GM21447 (cell line): ENCODE measurements around the gene SHISAL1.
A peak's percentile ranks its signal among the peaks of the same experiment; 100 is the strongest.

Experiments used
- ATAC-seq: cut with Tn5 transposase; IDR thresholded peaks from one replicate; pipeline ENCODE4 v1.9.1; 2021; ENCODE audit not compliant: unreplicated experiment

Gene SHISAL1

DNA sequence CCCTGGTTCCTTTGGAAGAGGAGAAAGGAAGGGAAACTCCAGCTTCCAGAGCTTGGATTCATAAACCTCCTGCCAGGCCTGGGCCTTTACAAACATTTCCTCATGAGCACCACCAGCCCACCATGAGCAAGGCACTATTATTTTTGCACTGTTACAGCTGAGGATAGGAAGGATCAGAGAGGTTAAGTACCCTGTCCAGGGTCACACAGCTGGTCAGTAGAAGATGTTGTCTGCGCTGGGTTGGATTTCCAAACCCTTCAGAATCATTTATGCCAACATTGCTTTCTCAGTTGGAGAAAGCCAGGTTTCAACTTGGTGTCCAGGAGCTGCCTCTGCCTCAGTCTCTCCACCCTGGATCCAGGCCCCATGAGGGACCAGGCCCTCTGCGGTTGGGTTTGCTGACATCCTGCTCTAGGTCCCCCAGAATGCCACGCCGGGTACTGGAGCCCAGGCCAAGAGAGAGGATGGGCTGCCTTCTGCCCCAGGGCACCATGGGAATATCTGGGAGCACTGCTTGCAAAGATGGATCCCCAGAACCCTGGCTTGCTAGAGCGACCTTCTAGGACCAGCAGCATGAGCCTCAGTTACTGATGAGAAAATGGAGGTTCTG lies 29.7 kb upstream of the SHISAL1 start:
- no peak for ATAC-seq

DNA sequence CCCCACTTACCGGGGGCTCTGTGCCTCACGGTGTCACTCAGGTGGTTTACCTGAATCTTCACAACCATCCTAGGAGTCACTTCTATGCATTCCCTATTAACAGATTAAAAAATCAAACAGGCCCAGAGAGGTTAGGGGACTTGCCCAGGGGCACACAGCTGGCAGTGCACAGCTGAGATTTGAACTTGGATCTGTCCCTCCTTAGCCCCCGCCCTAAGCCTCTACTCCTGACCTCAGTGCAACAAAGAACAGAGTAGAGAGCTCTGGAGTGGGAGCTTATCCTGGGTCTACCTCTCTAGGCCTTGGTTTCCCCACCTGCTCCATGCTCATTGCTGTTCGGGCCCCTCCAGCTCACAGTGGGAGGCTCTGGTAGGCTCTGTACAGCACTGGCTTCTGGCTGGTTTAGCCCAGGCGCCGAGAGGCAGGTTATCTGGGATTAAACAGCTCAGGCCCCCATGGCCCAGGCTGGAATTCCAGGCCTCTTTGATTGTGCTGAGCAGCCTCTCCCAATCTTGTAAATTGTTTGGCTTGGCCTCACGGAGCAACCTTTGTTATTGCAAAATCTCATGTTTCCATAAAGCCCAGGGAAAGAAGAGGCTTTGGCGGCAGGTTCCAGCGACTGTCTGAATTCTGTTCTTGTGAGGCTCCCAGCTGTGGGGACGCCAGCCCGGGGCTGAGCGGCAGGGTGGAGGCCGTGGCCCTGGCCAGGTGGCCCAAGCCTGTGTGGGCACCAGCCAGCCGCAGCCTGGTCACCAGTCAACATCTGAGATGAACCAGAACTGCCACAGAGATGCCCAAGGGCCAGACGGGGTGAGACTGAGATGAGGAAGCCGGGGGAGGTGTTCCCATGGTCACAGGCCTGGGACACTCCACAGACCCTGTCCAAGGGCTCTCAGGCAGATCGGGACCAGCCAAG lies 28.9 kb upstream of the SHISAL1 start:
- ATAC-seq, result no peak

DNA sequence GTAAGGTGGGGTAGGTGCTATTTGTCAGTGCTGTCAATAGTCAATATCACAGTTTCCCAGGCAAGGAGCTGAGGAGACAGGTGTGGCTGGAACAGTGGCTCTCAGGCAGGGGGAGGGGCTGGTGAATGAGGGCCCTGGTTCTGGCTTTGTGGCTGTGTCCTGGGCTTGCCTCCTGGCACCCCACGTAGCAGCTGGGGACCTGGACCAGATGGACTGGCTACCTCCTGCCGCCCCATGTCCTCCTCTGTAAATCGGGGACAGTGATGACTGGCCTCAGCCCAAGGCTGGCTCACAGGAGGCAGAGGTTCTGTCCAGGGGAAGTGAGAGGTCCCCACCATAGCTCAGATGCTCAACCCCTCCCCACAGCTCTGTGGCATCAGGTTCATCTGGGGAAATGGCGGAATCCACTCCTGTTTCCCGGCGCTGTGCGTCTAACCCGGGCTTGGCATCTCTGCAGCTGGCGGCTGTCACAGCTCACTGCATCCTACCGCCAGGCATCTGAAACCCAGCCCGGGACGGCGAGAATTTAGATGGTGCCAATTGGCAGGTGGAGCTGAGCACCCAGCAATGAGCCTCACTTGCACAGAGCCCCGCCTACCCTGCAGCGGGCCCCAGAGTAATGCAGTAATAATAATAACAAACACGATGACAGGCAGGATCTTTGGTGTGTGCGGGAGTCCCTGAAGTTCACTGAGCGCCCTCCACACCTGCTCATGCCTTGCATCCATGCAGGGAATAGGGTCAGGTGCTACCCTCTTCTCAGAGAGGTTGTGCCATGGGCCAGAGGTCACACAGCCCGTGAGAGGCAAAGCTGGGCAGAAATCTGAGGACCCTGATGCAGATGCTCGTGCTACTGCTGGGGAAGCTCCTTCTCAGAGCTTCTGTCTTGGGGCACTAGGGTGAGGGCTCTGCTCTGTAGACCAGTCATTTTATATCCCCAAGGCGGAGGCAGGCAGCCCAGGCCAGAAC lies 27.8 kb upstream of the SHISAL1 start:
- ATAC-seq, result no peak

DNA sequence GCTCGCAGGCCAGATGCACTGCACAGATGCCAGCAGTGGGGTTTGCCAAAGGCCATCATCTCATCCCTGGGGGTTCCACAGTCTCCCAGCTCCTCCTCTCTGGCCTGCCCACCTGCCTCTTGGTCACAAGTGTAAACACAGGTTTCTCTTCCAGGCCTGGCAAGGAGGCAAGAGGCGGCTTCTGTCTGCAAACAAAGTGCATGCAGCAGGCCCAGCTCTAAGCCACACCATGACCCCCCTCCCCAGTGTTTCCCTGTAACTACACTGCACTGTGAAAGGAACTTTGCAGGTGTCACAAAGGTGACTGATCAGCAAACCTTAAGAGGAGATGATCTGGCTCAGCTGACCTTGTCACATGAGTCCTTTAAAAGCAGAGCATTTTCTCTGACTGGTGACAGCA lies 26.2 kb upstream of the SHISAL1 start:
- ATAC-seq, result no peak

DNA sequence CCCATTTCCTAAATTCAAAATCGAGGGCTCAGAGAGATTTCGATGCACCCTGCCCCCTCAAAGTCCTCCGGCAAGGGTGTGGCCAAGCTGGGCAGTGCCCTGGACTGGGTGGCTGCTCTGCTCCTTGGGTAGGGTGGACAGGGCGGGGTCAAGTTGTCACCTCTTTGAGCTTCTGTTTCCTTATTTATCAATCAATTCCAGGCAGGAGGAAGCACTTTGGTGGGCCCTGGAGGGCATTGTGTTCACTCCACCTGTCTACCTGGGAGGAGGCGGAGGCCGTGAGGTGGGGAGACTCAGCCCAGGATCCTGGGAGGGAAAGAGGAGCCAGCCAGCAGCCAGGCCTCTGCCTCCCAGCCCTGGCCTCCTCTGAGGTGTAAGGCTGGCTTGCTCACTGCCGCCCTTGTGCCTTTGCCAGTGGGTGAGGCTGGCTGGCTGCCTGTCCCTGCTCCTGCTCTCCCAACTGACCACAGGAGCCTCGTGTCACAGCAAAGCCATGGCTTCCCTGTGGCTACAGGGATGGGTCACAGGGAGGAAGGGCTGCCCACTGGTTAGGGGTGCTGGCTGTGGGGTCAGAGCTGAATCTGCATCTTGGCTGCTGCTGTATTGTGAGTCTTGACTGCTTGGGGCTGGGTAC lies 25.5 kb upstream of the SHISAL1 start:
- no peak for ATAC-seq

DNA sequence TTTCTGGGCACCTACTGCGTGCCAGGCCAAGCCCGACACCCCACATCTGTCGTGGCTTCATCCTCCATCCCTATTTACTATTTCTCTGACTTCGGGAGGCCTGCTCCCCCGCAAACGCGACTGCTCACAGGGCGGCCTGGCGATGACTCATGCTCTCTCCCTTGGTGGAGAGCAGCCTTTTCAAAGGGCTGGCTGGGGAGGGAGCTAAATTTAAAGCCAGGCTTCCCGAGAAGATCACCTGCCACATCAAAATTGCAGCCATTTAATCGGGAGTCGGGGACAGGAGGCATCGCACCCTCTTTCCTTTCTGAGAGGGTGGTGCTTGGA lies 24.9 kb upstream of the SHISAL1 start:
- no peak for ATAC-seq

DNA sequence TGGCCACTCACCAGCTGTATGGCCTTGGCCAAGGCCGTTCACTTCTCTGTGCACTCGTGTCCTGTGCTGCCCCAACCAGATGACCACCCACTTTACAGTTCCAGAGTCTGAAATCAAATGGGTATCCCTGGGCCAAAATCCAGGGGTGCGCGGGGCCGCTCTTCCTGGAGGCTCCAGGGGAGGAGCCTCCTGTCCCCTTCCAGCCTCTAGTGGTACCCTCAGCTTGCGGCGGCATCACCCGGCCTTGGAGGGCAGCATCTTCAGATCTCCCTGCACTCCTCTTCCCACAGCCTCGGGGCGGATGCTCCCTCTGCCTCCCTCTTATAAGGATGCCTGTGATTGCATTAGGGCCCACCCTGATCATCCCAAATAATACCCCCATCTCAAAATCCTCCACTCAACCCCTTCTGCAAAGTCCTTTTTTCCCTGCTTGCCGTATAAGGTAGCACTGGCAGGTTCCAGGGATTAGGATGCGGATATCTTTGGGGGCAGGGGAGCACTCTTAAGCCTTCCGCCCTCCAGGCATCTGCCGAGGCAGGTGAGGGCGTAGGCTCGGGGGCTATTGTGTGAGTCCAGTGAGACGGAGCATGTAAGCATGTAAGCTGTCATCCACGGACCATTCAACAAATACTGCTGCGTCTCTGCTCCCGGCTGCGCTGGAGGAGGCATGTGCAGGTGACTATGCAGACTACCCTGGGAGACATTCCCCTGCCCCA lies 24.4 kb upstream of the SHISAL1 start:
- ATAC-seq, result no peak

DNA sequence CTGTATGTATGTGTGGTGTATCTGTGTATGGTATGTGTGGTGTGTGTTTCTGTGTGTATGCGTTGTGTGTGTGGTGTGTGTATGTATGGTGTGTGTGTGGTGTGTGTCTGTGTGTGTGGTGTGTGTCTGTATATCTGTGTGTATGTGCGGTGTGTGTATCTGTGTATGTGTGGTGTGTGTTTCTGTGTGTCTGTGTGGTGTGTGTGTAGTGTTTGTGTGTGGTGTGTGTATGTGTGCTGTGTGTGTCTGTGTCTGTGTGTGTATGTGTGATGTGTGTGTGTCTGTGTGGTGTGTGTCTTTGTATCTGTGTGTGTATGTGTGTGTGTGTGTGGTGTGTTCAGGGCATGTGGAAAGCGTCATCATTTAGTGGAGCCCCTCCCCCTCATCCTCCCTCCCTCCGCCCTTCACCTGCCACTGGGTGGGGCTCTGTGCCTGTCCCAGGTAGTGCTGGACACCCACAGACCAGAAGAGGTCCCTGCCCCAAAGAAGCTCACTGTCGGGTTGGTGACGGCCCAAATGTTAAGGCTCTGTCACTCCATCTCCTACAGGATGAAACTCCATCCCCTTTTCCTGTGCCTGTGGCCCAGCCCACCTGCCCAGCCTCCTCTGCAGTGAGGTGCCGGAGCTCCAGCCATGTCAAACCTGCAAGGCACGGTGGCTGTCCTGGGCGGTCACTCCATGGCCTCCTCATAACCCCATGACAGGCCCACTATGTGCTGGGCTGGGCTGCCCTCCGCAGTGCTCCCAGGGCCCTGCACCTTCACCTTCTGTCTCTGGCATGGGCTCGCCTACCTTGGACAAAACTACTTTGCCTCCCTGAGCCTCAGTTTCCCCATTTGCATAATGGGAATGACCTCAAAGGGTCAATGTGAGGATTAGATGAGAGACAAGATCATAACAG lies 23.4 kb upstream of the SHISAL1 start:
- no peak for ATAC-seq

DNA sequence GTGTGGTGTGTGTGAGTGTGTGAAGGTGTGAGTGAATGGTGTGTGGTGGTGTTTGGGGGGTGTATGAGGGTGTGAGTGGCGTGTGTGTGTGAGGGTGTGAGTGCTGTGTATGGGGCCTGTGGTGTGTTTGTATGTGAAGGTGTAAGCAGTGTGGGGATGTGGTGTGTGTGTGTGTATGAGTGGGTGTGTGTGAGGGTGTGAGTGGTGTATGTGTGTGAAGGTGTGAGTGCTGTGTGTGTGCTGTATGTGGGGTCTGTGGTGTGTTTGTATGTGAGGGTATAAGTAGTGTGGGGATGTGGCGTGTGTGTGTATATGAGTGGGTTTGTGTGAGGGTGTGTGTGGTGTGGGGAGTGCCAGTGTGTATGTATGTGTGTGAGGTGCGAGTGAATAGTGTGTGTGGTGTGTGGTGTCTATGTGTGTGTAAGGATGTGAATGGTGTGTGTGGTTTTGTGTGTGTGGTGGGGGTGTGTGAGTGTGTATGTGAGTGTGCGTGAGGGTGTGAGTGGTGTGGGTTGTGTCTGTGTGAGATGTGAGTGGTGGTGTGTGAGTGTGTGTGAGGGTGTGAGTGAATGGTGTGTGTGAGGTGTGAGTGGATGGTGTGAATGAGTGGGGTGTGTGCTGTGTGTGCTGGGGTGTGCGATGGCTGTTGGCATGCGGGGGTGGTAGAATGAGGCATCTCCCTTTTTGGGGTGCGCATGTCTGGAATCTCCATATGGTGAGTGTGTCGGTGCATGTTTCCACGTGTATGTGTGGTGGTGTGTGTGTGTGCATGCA lies 22.5 kb upstream of the SHISAL1 start:
- ATAC-seq, result no peak

DNA sequence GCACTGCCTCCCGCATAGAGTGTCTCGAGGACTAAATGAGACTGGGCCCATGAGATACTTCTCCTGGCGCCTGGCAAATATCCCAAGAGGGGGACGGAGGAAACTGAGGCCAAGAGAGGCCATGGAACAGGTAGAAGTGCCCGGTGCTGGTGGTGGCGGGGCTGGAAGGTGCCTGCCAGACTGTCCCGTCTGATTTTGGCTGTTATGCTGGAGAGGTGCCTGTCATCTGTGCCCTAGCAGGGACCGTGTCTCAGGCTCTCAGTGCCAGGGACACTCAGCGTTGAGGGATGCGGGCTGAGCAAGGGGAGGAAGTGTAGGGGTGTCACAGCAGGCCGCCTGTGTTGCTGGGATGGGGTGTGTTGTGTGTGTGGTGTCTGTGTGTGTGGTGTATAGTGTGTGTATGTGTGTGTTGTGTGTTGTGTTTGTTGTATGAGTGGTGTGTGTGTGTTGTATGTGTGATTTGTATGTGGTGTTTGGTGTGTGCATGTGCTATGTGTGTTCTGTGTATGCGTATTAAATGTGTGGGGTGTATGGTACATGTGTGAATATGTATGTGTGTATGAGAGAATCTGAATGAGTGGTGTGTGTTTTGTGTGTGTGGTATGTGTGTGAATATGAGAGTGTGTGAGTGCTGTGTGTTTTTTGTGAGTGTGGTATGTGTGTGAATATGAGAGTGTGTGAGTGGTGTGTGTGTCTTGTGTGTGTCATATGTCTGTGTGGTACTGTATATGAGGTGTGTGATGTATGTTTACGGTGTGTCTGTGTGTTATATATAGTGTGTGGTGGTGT lies 21.3 kb upstream of the SHISAL1 start:
- ATAC-seq, result no peak

DNA sequence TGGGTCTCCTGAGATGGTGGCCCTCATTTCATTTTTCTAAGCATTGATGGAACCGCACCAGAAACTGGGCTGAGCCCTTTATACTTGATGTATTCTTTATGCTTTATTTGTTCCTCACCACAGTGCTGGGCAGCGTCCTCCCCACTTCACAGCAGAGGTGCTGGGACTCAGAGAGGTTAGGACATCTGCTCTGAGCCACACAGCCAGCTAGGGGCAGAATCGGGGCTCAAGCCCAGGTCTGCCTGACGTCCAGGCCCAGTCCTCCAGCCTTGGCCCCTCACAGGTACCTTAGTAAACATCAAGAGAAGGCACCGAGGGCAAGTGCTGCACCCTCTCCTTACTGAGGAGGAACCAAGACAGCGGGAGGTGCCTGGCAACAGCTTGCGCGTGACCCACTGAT lies 20.2 kb upstream of the SHISAL1 start:
- no peak for ATAC-seq

DNA sequence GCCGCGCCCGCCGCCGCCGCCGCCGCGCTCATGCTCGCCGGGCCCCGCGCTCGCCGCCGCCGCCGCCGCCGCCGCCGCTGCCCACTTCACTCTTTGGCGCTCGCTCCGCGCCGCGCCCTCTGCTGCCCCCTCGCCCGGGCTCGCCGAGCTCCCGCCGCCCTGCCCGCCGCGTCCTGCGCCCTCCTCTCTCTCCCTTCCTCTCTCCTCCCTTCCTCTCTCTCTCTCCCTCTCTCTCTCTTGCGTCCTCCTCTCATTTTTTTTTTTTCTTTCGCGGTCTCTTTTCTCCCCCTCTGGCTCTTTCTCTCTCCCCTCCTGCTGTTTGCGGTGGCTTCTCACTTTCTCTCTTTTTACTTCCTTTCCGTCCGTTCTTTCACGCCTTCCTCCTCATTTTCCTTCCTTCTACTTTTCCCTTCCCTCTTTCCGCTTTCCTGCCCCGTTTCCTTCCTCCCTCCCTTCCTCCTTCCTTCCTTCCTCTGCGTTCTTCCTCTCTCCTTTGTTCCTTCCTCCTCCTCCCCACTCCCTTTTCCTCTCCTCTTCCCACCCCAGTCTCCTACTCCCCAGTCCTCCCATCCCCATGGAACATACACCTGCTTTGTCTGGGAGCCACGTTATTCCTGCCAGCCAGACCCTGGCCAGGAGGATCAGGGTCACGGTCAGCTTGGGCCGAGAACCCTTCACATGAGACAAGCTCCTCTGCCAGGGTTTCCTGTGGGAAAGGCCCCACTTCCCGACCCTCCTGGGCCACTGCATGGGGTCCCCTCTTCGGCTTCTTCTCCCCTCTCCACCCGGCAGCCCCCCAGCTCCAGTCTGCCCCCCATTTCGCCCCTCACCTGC lies 19.3 kb upstream of the SHISAL1 start:
- no peak for ATAC-seq

DNA sequence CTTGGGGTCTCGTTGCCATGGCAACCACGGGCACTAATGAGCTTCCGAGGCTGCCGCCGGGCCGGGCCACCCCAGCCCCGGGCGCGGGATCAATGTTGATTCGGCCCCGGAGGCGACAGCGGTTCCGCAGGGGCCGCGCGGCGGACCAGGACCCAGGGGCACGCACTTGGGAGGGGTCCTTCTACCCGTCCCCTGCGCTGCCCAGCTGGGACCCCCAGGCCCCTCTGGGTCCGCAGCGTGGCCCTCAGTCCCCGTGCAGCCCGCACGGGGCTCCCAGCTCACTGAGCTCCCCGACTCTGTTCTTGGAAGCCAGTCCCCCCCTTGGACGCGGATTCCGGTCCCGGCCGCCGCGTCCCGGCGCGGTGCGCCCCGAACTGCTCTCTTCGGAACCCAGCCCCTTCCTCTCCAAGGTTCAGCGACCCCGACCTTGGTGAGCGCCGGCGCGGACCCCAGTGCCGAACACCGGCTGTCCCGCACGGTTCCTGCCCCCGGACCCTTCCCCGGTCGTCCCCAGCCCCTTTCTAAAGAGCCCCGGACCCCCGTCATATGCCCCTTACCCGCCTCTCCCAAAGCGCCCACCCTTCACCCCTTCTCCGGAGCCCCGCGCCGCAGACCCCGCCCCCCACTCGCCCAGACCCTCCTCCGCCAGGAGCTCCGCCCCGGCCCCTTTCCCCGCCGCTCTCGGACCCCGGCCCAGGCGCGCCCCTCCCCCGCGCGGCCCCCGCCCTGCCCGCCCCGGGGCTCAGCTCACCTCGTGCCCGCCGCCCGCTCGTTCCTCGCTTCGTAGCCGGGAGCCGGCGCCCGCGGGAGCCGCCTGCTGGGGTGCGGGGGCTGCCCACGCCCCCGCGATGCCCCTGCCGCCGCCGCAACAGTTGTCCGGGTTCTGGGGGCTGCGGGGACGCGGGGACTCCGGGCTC lies 18.3 kb upstream of the SHISAL1 start:
- no peak for ATAC-seq

DNA sequence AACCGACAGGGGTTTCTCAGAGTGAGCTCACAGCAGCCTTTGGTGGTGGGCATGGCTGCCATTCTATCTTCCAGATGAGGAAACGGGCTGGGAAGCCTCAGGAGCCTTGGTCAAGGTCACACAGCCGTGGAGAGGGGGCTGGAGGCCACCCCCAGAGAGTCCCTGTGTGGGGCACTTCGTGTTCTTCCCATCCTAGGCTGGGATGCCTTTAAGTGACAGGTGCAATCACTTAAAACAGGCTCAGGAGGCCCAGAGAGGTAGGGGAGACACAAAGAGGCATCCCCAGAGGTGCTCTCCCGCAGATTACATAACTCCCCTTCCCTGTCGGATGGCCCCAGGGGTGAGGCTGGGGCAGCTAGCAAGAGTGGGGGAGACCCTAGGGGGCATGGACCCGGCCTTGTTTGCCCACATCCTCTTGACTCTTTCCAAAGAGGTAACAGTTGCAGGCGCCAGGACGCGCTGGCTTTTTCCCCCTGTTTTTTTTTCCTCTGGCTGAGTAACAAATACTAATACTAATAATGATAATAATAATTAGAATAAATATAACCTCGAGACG lies 17.5 kb upstream of the SHISAL1 start:
- no peak for ATAC-seq

DNA sequence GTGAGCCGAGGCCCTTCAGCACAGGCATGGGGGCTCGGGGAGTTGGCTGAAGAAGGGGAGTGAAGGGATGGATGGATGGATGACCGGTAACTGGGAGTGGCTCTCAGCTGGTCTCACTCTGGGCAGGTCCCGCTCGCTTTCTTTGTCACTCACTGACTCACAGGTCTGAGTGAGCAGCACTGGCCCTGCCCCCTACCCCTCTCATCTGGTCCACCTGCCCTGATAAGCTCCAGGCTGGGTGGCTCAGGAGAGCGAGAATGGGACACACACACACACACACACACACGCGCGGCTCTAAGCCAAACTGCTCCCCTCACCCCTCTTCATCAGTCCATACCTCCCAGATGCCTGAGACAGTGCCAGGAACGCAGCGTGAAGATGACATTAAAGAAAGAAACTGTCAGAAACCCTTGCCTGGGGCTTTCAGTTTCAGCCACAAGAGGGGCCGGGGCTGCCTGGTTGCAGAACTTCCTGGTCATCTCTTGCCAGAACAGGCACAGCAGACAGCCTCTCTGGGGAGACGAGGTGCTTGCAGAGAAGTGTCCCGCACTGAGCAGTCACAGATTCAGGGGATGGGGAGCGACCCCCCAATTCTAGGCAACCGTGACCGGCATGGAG lies 16.5 kb upstream of the SHISAL1 start:
- peak; percentile 69 for ATAC-seq
